K562 treated with DMSO at 1 percent for 24 hours (cell line): ENCODE measurements around the gene NEBL. TPM values are rescaled to one million over a fixed set of nuclear protein-coding genes. Genes with fewer than 3 reads are reported as not detected.

Experiments
- total RNA-seq: library from RNA; unstranded; fragments of 300-600 nt; gene quantifications from 2 replicates; pipeline ENCODE4 v1.2.3, GENCODE V29; 2022; ENCODE audit warnings: low read depth; ENCODE audit not compliant: insufficient read depth

NEBL gene
- 6.6 and 6.9 TPM in 2 replicates for total RNA-seq

DNA sequence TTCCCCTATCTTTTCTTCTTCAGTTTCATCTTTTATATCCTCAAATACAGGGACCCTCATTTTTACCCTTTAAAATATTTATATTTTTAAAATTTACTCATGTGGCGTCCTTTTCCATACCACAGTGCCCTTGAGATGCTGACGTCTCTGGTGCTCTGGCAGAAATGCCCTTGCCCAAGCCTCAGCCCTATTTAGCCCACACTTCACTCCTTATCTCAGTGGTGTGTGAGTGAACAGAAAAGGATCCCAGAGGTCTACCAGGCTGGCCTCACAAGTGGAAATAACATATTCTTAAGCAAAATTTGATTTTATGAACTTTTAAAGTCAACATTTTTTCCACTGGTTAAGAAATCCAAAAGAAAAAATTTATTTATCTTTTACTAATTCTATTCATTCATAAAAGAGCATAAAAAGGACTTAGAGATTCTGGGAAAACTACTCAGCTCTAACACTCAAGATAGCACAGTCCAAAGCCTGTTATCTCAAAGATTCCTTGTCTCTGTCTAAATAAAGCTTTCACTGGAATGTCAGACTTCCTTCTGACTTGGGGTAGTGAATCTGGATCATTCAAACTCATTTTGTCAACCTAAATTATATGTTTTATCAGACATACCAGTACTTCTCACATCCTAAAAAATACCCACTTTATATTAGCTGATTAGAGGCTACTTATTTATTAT is at the start of gene NEBL:
Gene NEBL (minus strand): TSS at position 166 of the 680 bp plus-strand sequence. CDS start 106 bp downstream, at position 60.

